ENCODE data around the gene IFT122.
"Not testable (repeated sequence)": the region's sequence is repeated elsewhere in the genome, so short reads cannot be mapped to it uniquely, and the experiment has no call there.

The IFT122 gene

GRCh38 chr3:129498603-129499488, 58.8 kb downstream of the IFT122 start:
- not testable (repeated sequence) for DNase-seq (ENCODE audit: low spot score)

DNA sequence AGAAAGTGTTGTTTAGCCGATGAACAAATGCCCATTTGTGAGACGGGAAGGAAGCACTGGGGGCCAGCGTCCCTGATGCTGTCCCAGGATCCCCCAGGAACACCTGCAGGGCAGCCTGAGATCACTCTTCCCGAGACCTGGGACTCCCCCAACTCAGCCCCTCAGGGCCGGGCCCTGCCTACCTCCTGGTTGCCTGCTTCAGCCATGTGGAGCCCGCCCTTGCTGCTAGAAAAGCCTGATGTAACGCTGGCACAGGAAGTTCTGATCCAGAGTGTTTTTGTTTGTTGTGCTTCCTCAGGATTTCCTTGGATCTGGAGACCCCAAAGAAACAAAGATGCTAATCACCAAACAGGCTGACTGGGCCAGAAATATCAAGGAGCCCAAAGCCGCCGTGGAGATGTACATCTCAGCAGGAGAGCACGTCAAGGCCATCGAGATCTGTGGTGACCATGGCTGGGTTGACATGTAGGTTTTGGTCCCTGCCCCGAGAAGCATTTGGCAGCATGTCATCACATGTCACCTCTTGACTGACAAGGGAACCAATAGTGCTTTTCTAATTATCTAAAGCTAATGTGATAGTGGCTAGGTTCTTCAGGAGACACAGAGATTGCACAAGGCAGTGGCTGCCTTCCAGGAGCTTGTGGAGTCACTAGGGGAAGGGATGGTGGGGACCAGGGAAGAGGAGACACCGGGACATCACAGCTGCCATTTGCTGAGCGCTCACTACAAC, 59.7 kb downstream of the IFT122 start:
- DNase-seq (ENCODE audit: low spot score), result not testable (repeated sequence)

- no peak for DNase-seq (ENCODE audit: low spot score)
These were observed 60.3 kb downstream of the IFT122 start for GRCh38 chr3:129500334-129500658.

DNA sequence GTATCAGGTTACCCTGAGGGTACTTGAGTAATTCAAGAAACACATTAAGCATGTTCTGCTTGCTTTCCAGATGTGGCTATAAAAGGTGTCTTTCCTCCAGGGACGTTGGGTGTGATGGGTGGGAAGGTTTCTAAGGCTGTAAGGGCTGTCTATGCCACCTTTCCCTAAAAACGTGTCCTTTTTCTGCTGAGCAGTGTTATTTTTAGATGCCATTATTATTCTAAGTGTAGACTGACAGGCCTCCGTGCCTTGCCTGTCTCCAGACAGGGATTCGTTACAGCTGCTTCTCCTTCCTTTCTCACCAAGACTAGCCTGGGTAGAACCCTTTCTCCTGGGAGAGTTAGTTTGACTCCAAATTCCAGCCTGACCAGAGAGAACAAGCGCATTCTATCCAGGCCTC, 61.6 kb downstream of the IFT122 start:
- no peak for DNase-seq (ENCODE audit: low spot score)

DNA sequence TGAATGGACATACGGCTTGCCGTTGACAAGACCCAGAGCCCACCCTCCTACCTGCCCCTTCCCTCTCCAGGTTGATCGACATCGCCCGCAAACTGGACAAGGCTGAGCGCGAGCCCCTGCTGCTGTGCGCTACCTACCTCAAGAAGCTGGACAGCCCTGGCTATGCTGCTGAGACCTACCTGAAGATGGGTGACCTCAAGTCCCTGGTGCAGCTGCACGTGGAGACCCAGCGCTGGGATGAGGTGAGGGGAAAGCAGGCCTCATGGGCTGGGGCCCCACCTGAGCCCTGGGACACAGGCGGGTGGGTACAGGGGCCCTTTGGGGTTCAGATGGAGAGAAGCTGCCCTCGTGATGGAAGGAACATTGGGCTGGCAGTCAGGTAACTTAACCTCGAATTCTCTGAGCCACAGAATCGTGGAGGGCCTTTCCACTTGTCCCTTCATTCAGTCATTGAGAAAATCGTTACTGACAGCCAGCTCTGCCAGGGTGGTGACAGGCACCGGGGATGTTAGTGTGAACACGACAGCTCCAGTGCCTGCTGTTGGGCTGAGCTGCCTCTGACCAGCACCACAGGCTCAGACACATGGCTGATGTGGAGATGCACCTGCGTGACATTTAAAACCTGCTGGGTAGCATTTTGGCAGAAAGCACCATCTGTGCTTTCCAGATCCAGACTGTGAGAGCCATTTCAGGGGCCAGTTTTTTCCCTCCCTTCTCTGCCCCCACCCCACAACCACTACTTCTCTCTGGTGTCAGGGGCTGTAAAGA, 62.8 kb downstream of the IFT122 start:
- DNase-seq (ENCODE audit: low spot score), result no peak

GRCh38 chr3:129503471-129504291, 63.7 kb downstream of the IFT122 start:
- no peak for DNase-seq (ENCODE audit: low spot score)

- DNase-seq (ENCODE audit: low spot score), result no peak
These were observed 64.6 kb downstream of the IFT122 start for GRCh38 chr3:129504471-129505100.

GRCh38 chr3:129505341-129505740, 65.3 kb downstream of the IFT122 start:
- DNase-seq (ENCODE audit: low spot score), result no peak

- no peak for DNase-seq (ENCODE audit: low spot score)
These were observed 66.3 kb downstream of the IFT122 start for GRCh38 chr3:129506231-129506742.

- DNase-seq (ENCODE audit: low spot score), result no peak
These were observed 67.3 kb downstream of the IFT122 start for GRCh38 chr3:129507181-129507831.

- DNase-seq (ENCODE audit: low spot score), result no peak
These were observed 72.6 kb downstream of the IFT122 start for GRCh38 chr3:129512595-129512994.

DNA sequence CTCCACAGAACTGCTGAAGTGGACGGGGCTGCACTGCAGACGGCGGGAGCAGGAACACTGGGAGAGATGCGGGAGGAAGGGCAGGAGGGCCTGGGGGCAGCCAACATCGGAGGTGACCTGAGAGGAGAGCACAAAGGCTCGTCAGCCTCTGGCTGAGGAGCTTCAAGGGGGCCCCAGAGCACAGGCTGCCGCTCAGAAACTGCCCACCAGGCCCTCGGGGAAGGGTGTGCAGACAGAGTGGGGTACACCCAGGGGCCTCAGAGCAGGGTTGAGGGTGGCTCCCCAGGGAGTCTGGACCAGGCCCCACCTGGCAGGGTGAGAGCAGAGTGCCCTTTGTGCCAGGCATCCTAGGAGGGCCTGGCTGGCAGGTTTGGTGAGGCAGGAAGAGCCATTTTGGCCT, 73.7 kb downstream of the IFT122 start:
- DNase-seq (ENCODE audit: low spot score), result no peak

- no peak for DNase-seq (ENCODE audit: low spot score)
These were observed 74.1 kb downstream of the IFT122 start for GRCh38 chr3:129514110-129514509.

- DNase-seq (ENCODE audit: low spot score), result no peak
These were observed 74.5 kb downstream of the IFT122 start for GRCh38 chr3:129514563-129514962.

DNA sequence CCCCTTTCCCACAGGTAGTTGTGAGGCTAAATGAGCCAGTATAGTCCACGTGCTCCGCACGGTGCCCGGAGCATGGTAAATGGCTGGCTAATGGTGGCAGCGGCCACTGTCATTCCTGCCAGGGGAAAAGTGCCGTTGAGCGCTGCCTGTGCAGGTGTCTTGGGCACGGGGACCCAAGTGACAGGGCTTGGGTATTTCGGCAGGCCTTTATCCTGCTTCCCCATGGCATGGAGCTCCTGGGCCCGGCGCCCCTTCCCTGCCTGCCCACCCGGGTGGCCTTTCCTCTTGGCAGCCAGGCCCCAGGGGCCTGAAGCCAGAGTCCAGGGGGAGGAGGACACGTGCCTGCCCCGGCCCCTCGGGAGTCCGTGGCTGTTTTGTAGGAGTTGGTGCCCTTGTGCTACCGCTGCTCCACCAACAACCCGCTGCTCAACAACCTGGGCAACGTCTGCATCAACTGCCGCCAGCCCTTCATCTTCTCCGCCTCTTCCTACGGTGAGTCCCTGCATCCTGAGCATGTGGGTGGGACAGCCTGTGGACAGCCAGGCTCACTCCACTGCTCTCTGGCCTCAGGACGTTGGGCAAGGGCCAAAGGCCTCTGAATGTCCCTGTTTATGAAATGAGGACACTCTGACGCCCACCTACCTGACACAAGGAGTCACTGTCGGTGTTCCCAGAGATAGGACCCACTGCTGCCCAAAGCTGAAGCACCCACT, 75.2 kb downstream of the IFT122 start:
- not testable (repeated sequence) for DNase-seq (ENCODE audit: low spot score)

GRCh38 chr3:129515821-129516432, 75.9 kb downstream of the IFT122 start:
- DNase-seq (ENCODE audit: low spot score), result not testable (repeated sequence)

DNA sequence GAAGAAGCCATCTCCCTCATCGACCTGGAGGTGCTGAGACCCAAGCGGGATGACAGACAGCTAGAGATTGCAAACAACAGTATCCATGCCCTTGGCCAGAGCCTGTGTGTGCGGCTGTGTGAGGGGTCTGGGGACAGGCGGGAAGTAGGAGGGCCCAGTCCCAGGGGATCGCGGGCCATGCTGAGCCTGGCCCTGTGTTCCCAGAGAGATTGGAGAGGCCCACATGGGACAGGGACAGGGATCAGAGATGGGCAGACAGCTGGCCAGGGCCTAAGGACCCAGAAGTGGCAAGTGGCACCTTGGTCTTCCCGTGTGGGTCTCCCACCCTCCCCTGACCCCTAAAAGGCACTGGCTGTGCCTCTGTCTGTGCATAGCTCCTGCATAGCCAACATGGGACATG, 77.5 kb downstream of the IFT122 start:
- no peak for DNase-seq (ENCODE audit: low spot score)

DNA sequence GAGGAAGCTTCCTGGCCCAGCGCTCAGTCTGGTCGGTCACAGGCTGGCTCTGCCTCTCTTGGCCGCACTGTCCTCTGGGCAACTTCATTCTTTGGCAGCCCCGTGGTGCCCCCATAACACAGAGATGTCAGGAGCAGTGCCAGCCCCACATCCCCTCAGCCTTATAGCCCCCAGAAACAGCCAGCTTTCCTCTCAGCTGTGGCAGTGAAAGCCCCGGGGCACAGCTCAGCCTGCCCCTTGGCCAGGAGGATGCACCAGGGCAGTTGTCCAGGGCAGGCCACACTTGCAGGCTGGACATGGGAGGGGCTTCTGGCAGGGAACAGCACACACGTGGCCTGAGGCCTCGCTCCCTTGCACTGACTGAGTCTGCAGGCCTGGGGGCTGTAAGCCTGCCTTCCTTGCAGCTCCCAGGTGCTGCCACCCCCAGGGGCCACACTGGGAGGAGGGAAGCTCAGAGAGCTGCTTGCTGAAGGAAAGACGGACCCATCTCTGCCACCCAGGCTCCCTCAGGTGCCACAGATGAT, 78.1 kb downstream of the IFT122 start:
- DNase-seq (ENCODE audit: low spot score), result no peak

- DNase-seq (ENCODE audit: low spot score), result no peak
These were observed 78.6 kb downstream of the IFT122 start for GRCh38 chr3:129518581-129518980.
